C4-2B (cell line): ENCODE data around the gene SCUBE1.

Experiments
- CTCF ChIP-seq: fragments of 450-650 bp; conservative IDR thresholded peaks from 2 replicates; pipeline ENCODE4 v1.5.1; 2017; ENCODE audit warnings: mild to moderate bottlenecking
- ZFX ChIP-seq: fragments of 450-650 bp; IDR thresholded peaks from 2 replicates; pipeline ENCODE4 v1.6.1; 2017

GRCh38 chr22:43256569-43256968, 86.6 kb downstream of the SCUBE1 start:
- TF ChIP-seq CTCF (no peak), ZFX (no peak)
